Adipocyte (in vitro differentiated cells): ENCODE data around the gene TTLL12.

Source experiments
- DNase-seq: peaks from one replicate; pipeline ENCODE4 v3.0.0-alpha.2; 2015; ENCODE audit warnings: low read depth
- H3K27me3 ChIP-seq: replicated peaks from 2 replicates; pipeline ENCODE4 v1.7.0; 2013; ENCODE audit warnings: mild to moderate bottlenecking, low read length, moderate library complexity; ENCODE audit not compliant: control insufficient read depth, insufficient read depth
- H3K36me3 ChIP-seq: 2 replicates; pipeline ENCODE4 v1.7.0; 2013; ENCODE audit warnings: low read length, mild to moderate bottlenecking, moderate library complexity; ENCODE audit not compliant: control insufficient read depth, insufficient read depth, severe bottlenecking
- H3K4me1 ChIP-seq: 2 replicates; pipeline ENCODE4 v1.7.0; 2013; ENCODE audit warnings: mild to moderate bottlenecking, low read length, moderate library complexity; ENCODE audit not compliant: control insufficient read depth, insufficient read depth
- H3K4me3 ChIP-seq: 2 replicates; pipeline ENCODE4 v1.7.0; 2013; ENCODE audit warnings: mild to moderate bottlenecking, low read length, moderate library complexity
- H3K9ac ChIP-seq: 2 replicates; pipeline ENCODE4 v1.7.0; 2013; ENCODE audit warnings: mild to moderate bottlenecking, low read length, moderate library complexity
- H3K9me3 ChIP-seq: 2 replicates; pipeline ENCODE4 v1.7.0; 2013; ENCODE audit warnings: mild to moderate bottlenecking, low read length, moderate library complexity; ENCODE audit not compliant: control insufficient read depth

Gene TTLL12

DNA sequence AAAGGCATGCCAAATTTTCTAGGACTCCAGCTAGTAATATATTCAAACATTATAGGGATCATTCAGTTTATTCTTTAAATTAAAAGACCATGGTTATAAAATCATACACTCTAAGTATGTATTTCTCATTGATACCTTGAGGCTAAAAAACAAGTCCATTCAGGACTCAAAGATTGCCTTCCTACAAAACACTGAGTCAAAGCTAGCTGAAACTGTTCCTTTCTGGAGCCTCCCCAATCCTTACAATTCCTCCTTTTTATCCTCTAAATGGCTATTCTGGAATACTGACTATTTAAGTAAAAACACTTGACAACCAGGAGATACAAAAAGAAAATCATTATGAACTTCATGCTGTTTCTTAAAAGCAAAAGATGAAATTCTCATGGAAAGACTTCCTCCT lies 4.9 kb upstream of the TTLL12 start:
- H3K9ac ChIP-seq: no peak overlapping the region

DNA sequence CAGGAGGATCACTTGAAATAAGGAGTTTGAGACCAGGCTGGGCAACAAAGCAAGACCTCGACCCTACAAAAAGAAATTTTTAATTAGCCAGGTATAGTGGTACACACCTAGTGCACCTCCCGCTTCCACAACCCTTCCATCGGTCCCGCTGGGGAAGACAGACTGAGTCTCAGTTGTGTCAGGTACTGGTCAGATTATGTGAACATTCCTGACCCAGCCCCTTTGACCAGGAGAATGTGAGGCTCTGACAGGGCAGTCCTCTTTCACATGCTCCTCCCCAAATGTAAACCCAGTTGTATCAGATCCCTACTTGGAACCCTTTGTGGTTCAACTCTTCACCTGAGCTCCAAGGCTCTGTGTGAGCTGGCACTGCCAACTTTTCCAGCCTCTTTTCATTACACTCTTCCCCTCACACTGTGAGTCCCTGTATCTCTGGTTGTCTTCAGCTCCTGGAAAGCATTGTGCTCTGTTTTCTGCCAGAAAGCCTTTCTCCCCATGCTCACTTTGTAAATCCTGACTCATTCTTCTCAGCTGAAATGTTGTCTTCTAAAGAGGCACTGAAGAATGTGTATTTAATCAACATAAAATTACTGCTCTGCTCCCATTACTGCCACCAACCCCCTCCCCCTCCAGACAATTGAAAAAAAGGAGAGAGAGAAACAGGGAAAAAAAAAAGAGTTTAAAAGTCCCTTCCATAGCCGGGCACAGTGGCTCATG lies 2.1 kb upstream of the TTLL12 start:
- Histone ChIP-seq H3K27me3 (peaks cover 14% of the 10 kb centered on the region), H3K36me3 (no peaks in the 10 kb centered on the region), H3K9me3 (no peaks in the 10 kb centered on the region), H3K9ac (no peak overlapping the region), H3K4me3 (no peak overlapping the region), H3K4me1 (peaks cover 17% of the 10 kb centered on the region)
- DNase-seq: no peak

More for the DNA sequence above, 4.9 kb upstream of the TTLL12 start:
- peaks cover 27% of the 10 kb centered on the region for H3K27me3 ChIP-seq
- H3K9me3 ChIP-seq: no peaks in the 10 kb centered on the region
- H3K4me3 ChIP-seq: no peak overlapping the region
- DNase-seq: no peak
- no peaks in the 10 kb centered on the region for H3K36me3 ChIP-seq
- peaks cover 5% of the 10 kb centered on the region for H3K4me1 ChIP-seq

DNA sequence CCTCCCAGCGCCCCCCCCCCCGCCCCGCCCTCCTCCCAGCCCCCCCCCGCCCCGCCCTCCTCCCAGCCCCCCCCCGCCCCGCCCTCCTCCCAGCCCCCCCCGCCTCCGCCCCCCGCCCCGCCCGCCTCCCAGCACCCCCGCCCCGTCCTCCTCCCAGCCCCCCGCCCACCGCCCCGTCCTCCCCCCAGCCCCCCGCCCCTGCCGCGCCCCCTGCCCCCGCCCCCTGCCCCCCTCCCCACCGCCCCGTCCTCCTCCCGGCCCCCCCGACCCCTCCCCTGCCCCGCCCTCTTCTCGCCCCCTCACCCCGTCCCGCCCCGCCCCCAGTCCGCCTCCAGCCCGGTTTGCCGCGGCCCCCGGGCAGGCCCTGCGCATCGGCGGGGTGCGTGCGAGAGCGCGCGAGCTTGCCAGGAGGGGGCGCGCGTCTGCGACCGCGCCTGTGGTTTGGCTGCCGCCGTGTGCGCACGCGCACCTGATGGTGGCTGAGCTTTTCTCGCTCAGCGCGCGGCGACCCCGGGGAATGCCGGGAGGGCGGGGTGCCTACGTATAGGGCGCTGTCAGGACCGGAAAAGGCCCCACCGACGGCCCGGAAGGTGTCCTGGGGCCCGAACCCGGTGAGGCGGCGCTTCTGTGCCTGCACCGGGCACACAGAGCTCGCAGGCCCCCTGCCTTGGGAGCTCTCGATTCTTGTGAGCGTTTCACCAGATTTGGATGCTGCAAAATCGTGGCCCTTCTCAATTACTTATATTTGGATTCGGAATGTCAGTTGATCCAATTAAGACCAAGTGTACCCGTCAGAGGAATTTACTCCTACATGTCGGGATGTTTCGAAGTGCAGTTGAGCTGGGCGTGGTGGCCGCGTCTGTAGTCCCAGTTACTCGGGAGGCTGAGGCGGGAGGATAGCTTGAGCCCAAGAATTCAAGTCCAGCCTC lies 501 bp upstream of the TTLL12 start:
- peak overlapping the region; percentile 80 for H3K4me3 ChIP-seq
- H3K9ac ChIP-seq: peak overlapping the region; percentile 80
- H3K36me3 ChIP-seq: no peaks in the 10 kb centered on the region
- DNase-seq: peak; percentile 96
- H3K9me3 ChIP-seq: no peaks in the 10 kb centered on the region
- peaks cover 17% of the 10 kb centered on the region for H3K4me1 ChIP-seq
- peaks cover 14% of the 10 kb centered on the region for H3K27me3 ChIP-seq

DNA sequence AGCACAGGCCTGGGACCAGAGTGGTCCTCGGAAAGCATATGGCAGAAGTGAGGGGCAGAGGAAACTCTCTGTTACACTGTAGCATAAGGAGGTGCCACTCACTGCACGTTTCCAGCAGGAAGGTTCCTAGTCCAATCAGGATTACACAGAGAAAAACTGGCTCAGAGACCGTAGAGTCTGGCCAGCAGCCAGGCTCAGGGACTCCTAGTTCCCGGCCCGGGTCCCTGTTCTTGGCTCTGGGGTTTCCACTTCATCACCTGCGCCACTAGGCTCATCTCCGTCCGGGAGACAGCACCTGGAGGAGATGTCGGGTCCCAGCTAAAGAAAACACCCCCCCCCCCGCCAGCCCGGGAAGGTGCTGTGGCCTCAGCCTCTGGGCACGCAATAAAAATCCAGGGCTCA lies 1.1 kb downstream of the TTLL12 start:
- DNase-seq: peak; percentile 48
- Histone ChIP-seq H3K9ac (peak overlapping the region; percentile 87), H3K9me3 (no peaks in the 10 kb centered on the region), H3K36me3 (no peaks in the 10 kb centered on the region), H3K27me3 (peaks cover 7% of the 10 kb centered on the region), H3K4me3 (peak overlapping the region; percentile 90), H3K4me1 (peaks cover 17% of the 10 kb centered on the region)

DNA sequence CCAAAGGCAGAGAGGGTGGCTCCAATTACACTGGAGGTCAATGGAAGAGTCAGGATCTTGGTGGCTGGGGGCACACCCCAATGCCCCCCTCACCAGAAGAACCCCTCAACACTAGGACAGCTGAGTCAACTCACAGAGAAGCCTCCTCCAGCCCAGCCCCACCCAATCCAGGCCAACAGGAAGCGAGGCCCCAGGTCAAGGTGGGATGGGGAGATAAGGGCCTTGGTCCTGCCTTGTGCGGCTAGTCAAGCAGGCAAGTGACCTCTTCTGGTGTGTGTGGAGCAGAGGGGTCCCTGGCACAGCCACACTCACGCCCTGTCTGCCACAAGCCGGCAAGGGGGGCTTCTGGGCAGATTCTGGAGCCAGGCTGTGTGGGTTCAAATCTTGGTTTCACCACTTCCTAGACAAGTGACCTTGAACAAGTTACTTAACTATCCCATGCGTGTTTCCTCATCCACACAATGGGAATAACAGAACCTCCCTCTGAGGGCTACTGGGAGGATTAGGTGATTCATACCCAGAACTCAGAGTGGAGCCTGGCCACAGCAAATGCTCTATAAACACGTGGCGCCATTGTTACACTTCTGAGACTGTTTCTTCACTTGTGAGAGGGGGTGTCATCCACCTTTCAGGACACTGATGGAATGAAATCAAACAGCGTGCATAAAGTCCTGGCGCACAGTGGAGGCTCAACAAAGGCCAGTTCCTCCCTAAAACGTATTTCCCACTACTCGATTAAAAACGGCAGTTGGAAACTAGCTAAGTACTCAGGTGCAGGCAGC lies 3.2 kb downstream of the TTLL12 start:
- Histone ChIP-seq H3K4me3 (no peak overlapping the region), H3K9ac (no peak overlapping the region), H3K27me3 (no peaks in the 10 kb centered on the region), H3K36me3 (peaks cover 13% of the 10 kb centered on the region), H3K9me3 (no peaks in the 10 kb centered on the region), H3K4me1 (peaks cover 17% of the 10 kb centered on the region)
- DNase-seq: peak; percentile 39

DNA sequence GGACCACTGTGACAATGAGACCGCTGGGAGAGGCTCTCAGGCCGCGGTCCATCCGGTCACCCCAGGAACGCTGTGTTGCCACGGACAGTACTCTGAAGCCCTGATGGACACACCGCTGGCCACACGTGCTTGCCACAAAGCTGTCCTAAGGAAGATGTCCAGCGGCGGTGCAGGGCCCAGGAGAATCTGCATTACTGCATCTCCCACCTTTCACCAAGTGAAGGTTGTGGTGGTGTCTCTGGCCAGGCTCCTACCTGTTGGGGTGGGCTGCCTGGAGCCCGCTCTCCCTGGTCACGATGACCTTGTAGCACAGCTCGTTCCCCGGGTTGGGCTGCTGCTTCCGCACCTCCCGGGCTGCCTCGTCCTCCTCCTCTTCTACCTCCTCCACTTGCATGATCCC lies 4.2 kb downstream of the TTLL12 start:
- peaks cover 16% of the 10 kb centered on the region for H3K36me3 ChIP-seq
- no peaks in the 10 kb centered on the region for H3K9me3 ChIP-seq
- no peak overlapping the region for H3K9ac ChIP-seq
- H3K4me1 ChIP-seq: peaks cover 12% of the 10 kb centered on the region
- no peak for DNase-seq
- no peaks in the 10 kb centered on the region for H3K27me3 ChIP-seq
- no peak overlapping the region for H3K4me3 ChIP-seq

DNA sequence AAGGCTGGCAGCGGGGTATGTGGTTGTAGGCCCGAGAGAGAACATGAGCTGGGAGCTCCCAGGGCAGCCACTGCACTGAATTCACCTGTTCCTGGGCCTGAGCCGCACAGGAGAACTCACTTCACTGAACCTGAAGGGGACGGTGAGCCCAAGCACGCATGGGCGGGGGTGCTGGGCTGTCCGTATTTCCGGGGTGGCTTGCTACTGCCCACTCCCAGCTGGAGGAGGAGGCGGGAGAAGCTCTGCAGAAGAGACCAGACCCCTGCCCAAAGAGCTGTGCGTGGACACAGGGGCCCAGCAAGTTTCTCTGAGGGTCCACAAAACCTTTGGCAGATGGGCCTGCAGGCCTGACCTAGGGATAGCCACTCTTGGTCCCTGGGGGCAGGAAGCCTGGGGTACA lies 4.8 kb downstream of the TTLL12 start:
- peaks cover 16% of the 10 kb centered on the region for H3K36me3 ChIP-seq
- no peak for DNase-seq

DNA sequence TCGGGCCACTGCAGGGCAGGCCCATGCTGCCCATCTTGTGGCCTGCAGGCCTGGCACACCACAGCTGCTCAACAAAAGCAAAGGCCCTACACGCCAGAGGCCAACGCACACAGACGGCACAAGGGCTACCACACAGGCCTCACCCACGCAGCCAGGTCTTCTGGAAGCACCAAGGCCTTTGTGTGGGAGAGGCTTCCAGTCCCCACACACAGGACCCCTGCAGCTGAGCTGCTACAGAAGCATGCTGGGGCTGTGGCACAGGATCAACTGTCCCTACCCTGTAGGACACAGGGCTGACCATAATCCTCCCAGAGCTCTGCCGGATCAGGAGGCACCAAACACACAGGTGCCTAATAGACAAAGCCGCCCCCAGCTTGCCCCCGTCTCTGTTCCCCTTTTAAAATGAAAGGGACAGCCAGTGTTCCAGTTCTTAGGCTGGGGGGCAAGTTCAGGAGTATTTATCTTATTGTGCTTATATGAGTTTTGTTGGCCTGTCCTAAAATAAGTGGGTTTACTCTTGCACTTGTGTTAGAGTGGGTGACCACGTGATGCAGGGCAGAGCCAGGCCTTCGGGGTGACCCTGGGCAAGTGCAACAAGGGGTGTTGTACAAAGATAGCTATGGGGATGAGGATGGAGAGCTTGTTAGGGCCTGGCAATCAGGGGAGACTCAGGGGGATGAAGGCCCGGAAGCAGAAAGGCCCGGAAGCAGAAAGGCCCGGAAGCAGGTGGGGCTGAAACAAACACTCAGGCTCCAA lies 5.4 kb downstream of the TTLL12 start:
- Histone ChIP-seq H3K9ac (no peak overlapping the region), H3K4me3 (no peak overlapping the region), H3K36me3 (peaks cover 16% of the 10 kb centered on the region), H3K4me1 (peaks cover 12% of the 10 kb centered on the region), H3K27me3 (no peaks in the 10 kb centered on the region), H3K9me3 (no peaks in the 10 kb centered on the region)
- no peak for DNase-seq

More for the DNA sequence above, 4.8 kb downstream of the TTLL12 start:
- H3K4me1 ChIP-seq: peaks cover 12% of the 10 kb centered on the region
- no peak overlapping the region for H3K4me3 ChIP-seq
- no peak overlapping the region for H3K9ac ChIP-seq
- H3K9me3 ChIP-seq: no peaks in the 10 kb centered on the region
- H3K27me3 ChIP-seq: no peaks in the 10 kb centered on the region

DNA sequence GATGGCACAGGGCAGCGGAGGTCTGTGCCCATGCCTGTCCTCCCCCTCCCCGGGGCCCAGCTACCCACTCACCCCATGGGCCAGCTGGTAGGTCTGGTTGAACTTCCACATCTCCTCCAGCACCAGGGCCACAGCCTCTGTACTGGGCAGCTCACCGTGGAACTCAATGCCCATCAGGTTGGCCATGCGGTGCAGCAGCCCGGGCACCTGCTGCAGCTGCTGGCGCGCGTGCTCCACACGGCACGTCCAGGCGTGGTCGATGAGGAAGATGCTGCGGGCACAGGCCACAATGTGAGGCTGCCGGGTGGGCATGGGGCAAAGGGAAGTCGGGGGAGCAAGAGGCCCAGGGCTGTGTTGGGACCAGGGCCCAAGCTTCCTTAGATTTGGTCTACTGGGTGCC lies 6.3 kb downstream of the TTLL12 start:
- no peak overlapping the region for H3K9ac ChIP-seq
- peaks cover 5% of the 10 kb centered on the region for H3K4me1 ChIP-seq
- H3K27me3 ChIP-seq: no peaks in the 10 kb centered on the region
- H3K36me3 ChIP-seq: peaks cover 21% of the 10 kb centered on the region
- no peak for DNase-seq
- no peaks in the 10 kb centered on the region for H3K9me3 ChIP-seq
- H3K4me3 ChIP-seq: no peak overlapping the region

DNA sequence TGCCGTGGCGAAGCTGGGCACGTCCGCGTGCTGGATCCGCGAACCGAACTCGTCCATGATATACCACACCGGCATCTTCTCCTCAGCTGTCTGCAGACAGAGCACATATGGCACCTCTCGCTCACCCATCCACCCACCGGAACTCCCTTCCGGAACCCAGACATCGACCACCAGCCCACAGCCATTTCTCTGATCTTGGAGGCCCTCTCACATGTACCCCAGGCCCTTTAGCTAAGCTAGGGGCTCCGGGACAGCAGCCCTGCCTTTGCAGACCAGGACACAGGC lies 7.1 kb downstream of the TTLL12 start:
- Histone ChIP-seq H3K4me1 (no peaks in the 10 kb centered on the region), H3K9ac (no peak overlapping the region), H3K36me3 (peaks cover 28% of the 10 kb centered on the region), H3K4me3 (no peak overlapping the region), H3K9me3 (no peaks in the 10 kb centered on the region), H3K27me3 (no peaks in the 10 kb centered on the region)
- DNase-seq: no peak
